ENCODE measurements around the gene TMEM234. TPM values are rescaled to one million over a fixed set of nuclear protein-coding genes. Genes with fewer than 3 reads are reported as not detected.

TMEM234 gene
- 16.5 and 17.2 TPM in 2 replicates for total RNA-seq

GRCh38 chr1:32221980-32222755 lies at the start of gene TMEM234, which contains the start of gene EIF3I:
Gene TMEM234 (minus strand): TSS chr1:32222353. CDS start chr1:32222322, 31 bp downstream.
Gene EIF3I (plus strand): TSS chr1:32222407. CDS start chr1:32222442, 35 bp downstream.

GRCh38 chr1:32250893-32251716 lies 29.0 kb upstream of the TMEM234 start, which contains the start of gene LCK:
Gene LCK (plus strand): TSS chr1:32251265. CDS start chr1:32274330, 23,065 bp downstream.

GRCh38 chr1:32246888-32247273 lies 24.7 kb upstream of the TMEM234 start, which contains the start of gene FAM167B:
Gene FAM167B (plus strand): TSS chr1:32247222. CDS start chr1:32247422, 200 bp downstream.

GRCh38 chr1:32208891-32209328 lies 13.2 kb downstream of the TMEM234 start, which contains the start of gene DCDC2B:
Gene DCDC2B (plus strand): TSS chr1:32209089. CDS start chr1:32209094, 5 bp downstream.

GRCh38 chr1:32205401-32206370 lies 16.5 kb downstream of the TMEM234 start, which contains the start of gene IQCC:
Gene IQCC (plus strand): TSS chr1:32205671. CDS start chr1:32205682, 11 bp downstream.

GRCh38 chr1:32200226-32201010 lies 21.7 kb downstream of the TMEM234 start, which contains the start of gene CCDC28B:
Gene CCDC28B (plus strand): TSS chr1:32200595. CDS start chr1:32201936, 1,341 bp downstream.

GRCh38 chr1:32179443-32180185 lies 42.5 kb downstream of the TMEM234 start, which contains the start of gene TXLNA:
Gene TXLNA (plus strand): TSS chr1:32179675. CDS start chr1:32180346, 671 bp downstream.

Small RNA genes within 50 kb of the gene (small RNA-seq; reads per million reads assigned to genes)
- gene RF00017 = not detected

Other genes with a start within 250 kb of the TMEM234 start
- 42.6 and 52.2 TPM in 2 replicates for gene KHDRBS1, start 208.5 kb downstream of the TMEM234 start, total RNA-seq
- gene TMEM39B, start 149.4 kb downstream of the TMEM234 start, total RNA-seq = 7.3 and 10.2 TPM in 2 replicates
- gene KPNA6, start 114.3 kb downstream of the TMEM234 start, total RNA-seq = 39.3 and 61.2 TPM in 2 replicates
- 75.7 and 82.9 TPM in 2 replicates for gene TXLNA, start 42.7 kb downstream of the TMEM234 start, total RNA-seq
- 7.3 and 8.4 TPM in 2 replicates for gene CCDC28B, start 21.8 kb downstream of the TMEM234 start, total RNA-seq
- 1.1 and 2.0 TPM in 2 replicates for gene IQCC, start 16.7 kb downstream of the TMEM234 start, total RNA-seq
- gene DCDC2B, start 13.3 kb downstream of the TMEM234 start, total RNA-seq = not detected in 2 replicates
- 290 and 329 TPM in 2 replicates for gene EIF3I, start 54 bp upstream of the TMEM234 start, total RNA-seq
- gene FAM167B, start 24.9 kb upstream of the TMEM234 start, total RNA-seq = 0.39 and 1.1 TPM in 2 replicates
- gene LCK, start 28.9 kb upstream of the TMEM234 start, total RNA-seq = not detected in 2 replicates
- 32.3 and 44.0 TPM in 2 replicates for gene HDAC1, start 69.7 kb upstream of the TMEM234 start, total RNA-seq
- 1.6 and 2.6 TPM in 2 replicates for gene MARCKSL1, start 113.9 kb upstream of the TMEM234 start, total RNA-seq
- 1.4 and 1.8 TPM in 2 replicates for gene FAM229A, start 140.1 kb upstream of the TMEM234 start, total RNA-seq
- 1.1 and 1.2 TPM in 2 replicates for gene TSSK3, start 140.2 kb upstream of the TMEM234 start, total RNA-seq
- gene BSDC1, start 172.1 kb upstream of the TMEM234 start, total RNA-seq = 38.3 and 38.9 TPM in 2 replicates
- under 0.01 TPM in 1 of 2 replicates, not detected in the other for gene ZBTB8B, start 242.7 kb upstream of the TMEM234 start, total RNA-seq